Fibroblast of pulmonary artery (primary cell): Measurements from ENCODE around the gene KPNA3.
A peak's percentile ranks its signal among the peaks of the same experiment; 100 is the strongest.

Source experiments
- DNase-seq: peaks from one replicate; pipeline ENCODE4 v3.0.0-alpha.2; 2010; ENCODE audit warnings: low read depth
- H3K4me3 ChIP-seq: replicated peaks from 2 replicates; pipeline ENCODE4 v1.5.1; 2011; ENCODE audit warnings: low read depth, mild to moderate bottlenecking, control low read depth, low read length, moderate library complexity
- CTCF ChIP-seq: IDR thresholded peaks from 2 replicates; pipeline ENCODE4 v1.5.1; 2011; ENCODE audit warnings: mild to moderate bottlenecking, control low read depth, low read length, inconsistent platforms; ENCODE audit errors: missing control alignments

Gene KPNA3

GRCh38 chr13:49831455-49831854, 39.0 kb upstream of the KPNA3 start:
- H3K4me3 ChIP-seq: no peak overlapping the region
- TF ChIP-seq CTCF: no peak
- DNase-seq: no peak

GRCh38 chr13:49830721-49831120, 38.2 kb upstream of the KPNA3 start:
- TF ChIP-seq CTCF: no peak
- no peak for DNase-seq

GRCh38 chr13:49829715-49830114, 37.2 kb upstream of the KPNA3 start:
- H3K4me3 ChIP-seq: no peak overlapping the region
- DNase-seq: no peak
- TF ChIP-seq CTCF: no peak

More at GRCh38 chr13:49830721-49831120, 38.2 kb upstream of the KPNA3 start:
- no peak overlapping the region for H3K4me3 ChIP-seq

GRCh38 chr13:49828453-49828852, 36.0 kb upstream of the KPNA3 start:
- no peak overlapping the region for H3K4me3 ChIP-seq
- no peak for DNase-seq
- TF ChIP-seq CTCF: no peak

GRCh38 chr13:49827891-49828290, 35.4 kb upstream of the KPNA3 start:
- no peak overlapping the region for H3K4me3 ChIP-seq
- no peak for TF ChIP-seq CTCF
- DNase-seq: no peak

- no peak overlapping the region for H3K4me3 ChIP-seq
- TF ChIP-seq CTCF: no peak
- DNase-seq: no peak
Measured at GRCh38 chr13:49827336-49827735, 34.9 kb upstream of the KPNA3 start.

GRCh38 chr13:49821216-49822009, 28.9 kb upstream of the KPNA3 start:
- H3K4me3 ChIP-seq: no peak overlapping the region
- DNase-seq: peak; percentile 9
- TF ChIP-seq CTCF: no peak
